GM12801 (cell line): ENCODE results near the gene TM9SF1.

Experiments
- CTCF ChIP-seq: IDR thresholded peaks from one replicate; pipeline ENCODE4 v1.5.1; 2011; ENCODE audit warnings: control low read depth; ENCODE audit not compliant: insufficient read length; ENCODE audit errors: extremely low read depth

TM9SF1 gene

GRCh38 chr14:24146453-24146977, 48.7 kb downstream of the TM9SF1 start, which contains the start of gene PSME2:
Gene PSME2, minus strand, starts transcription at chr14:24146610. Its CDS starts 29 bp downstream, at chr14:24146581.
- TF ChIP-seq CTCF, result no peak

DNA sequence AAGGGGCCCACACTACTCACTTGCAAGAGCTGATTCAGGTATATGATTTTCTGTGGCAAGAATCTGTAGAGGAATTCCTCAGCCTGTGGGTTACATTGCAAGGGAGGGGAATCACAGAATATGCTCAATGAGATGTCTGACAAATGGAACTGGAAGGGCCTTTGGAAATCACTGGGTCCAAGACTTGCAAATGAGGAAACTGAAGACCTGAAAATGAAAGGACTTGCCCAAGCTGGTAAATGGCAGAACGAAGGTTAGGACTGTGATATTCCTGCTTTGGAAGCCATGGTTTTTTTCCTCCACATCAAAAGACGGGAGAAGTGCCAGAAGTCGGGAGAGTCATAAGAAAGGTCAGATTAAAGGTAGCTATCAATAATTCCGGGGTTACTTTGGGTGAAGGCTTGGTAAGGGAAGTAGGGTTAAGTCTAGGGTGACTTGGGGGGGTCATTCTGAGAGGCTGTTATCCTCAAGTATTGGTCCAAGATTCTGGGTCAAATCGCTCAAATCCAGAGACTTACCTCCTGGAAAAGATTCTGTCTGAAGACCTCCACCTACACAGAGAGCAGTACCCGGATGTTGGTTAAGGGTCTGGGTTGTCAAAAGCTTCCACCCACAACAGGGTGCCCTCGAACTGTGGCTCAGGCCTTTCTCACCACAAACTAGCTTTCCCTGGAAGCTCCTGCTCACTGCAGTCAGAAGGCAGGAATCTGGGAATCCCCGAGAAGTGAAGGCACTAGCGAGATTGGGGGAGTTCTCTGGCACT, 49.4 kb downstream of the TM9SF1 start:
- no peak for TF ChIP-seq CTCF

DNA sequence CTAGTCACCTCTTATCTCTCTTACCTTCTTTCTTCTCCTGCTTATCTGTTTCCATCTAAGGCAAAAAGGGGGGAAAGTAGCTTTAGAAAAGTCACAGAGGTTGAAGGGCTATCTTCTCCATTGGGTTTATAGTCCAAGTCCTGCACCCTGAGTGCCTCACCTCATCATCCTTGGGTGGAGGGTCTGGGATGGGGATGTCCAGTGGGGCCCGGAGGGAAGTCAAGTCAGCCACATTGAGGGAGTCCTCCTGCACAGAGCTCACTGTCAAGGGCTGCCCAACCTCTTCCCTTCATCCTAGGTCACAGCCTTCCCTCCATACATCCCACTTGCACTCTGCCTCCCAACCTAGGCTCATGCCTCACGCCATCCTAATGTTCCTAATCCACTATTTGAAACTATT, 50.0 kb downstream of the TM9SF1 start:
- no peak for TF ChIP-seq CTCF

DNA sequence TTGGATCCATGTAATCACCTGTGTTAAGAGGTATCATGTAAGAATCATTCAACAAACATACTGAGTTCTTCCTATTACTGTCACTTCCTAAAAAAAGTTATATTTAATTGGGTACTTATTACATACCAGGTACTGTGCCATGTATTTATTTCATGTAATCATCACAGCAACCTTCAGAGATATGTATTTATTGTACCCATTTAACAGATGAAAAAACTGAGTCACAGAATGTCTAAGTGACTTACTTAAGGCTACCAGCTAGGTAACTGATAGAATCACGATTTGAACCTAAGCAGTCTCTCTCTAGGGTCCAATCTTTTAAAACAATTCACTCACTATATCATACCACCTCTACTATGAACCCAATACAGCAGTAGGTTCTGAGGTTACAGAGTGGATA, 50.8 kb downstream of the TM9SF1 start:
- TF ChIP-seq CTCF, result no peak

DNA sequence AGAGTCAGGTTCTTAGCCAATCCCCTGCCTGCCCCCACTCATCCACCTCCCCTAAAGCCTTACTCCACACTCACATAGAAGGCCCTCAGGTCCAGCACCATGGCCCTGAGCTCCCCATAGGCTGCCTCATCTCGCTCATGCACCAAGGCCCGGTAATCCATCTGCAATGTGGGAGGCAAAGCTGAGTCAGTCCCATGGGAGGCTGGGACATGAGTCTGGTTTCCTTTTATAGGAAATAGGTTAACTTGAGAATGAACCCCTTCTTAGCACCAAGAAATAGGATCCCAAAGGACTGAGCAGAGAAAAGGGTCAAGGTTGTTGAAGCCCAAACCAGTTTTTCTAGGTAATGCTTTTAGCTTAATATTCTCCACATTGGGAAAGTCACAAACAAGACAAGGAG, 51.7 kb downstream of the TM9SF1 start:
- no peak for TF ChIP-seq CTCF

DNA sequence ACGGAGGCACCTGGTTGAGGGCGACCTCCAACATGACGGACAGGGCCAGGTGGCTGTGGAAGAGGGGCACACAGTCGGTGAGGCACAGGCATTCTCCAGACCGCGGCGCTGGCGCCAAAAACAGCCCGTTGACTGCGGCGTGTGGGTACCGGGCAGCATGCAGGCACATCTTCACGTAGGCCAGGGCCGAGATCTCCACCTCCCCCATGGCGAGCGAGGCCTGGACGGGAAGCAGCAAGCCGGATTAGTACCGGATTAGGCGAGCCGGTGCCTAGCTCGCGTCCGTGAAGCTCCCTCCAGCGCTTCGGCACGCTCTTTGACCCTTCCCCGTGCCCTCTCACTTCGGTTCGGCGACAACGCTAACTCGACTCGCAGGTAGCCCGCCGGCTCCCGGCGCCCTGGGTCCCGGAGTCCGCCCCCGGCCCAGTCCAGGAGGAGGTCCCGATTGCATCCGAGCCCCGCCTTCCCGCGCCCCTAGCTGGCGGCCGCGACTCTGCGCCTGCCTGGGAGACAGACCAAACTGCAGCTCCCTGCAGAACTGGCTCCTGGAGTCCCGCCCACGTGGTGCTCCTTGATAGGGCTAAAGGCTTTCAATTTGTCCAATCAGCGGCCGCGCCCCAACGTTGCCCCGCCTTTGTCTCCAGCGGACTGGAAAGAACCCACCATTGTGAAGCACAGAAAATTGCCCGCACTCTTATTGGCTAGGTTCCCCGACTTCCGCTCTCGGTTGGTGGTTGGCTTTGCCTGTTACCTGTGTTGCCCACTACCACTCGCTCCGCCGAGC, 54.0 kb downstream of the TM9SF1 start, which contains the start of gene EMC9:
Gene EMC9, minus strand, starts transcription at position 495 of the 784 bp plus-strand sequence. Its CDS starts 287 bp downstream, at position 208.
- no peak for TF ChIP-seq CTCF

DNA sequence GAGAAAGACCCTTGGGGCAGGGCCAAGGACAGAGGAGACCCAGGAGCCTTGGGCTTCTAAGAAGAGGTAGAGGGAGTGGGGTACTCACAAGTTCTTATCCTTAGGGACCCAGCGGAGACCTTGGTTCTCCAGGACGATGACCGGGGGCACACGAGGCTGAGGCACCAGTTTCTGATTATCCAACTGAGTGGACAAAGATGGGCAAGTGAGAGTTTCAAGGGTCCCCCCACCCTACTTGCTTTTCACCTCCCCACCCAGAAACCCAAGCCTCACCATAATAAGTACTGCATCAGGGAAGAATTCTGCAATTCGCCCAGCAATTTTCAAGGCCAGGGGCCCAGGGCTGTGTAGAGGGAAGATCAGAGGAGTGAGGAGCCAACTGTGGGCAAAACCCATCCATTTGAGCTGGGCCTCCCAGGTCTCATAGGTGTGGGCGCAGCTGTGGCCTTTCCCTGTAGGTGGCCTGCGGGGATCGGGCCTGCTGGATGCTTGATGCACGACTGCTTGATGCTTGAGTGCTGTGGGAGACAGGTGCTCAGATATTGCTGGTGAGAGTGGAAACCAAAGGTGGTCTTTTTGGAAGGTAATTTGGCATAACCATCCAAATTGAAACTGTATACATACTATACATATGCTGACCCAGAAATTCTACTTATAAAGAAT, 55.8 kb downstream of the TM9SF1 start:
- no peak for TF ChIP-seq CTCF
